GM12878 (cell line): ENCODE results near the gene MLXIPL. TPM values are rescaled to one million over a fixed set of nuclear protein-coding genes. Genes with fewer than 3 reads are reported as not detected.

Experiments used
- ATAC-seq: fragments of 200-7000 bp; cut with Tn5 transposase; 3 replicates; pipeline ENCODE4 v1.9.1; 2020; ENCODE audit warnings: mild to moderate bottlenecking, moderate library complexity
- BruUV-seq: library from RNA; stranded (reverse); fragments of 400-500 nt; replicated peaks from 2 replicates; lab custom pipeline; 2021; lab: Mats Ljungman, UMichigan
- CTCF ChIA-PET: fragments of 300-600 bp; sonication (Branson Sonifier 250); formaldehyde crosslinking; extraction: SDS; loops from one replicate; lab custom pipeline; 2021; ENCODE audit warnings: inconsistent platforms; lab: Yijun Ruan, JAX
- POLR2A ChIA-PET: fragments of 350-600 bp; formaldehyde crosslinking; extraction: SDS; loops from one replicate; lab custom pipeline; 2021; ENCODE audit warnings: inconsistent platforms; lab: Charles Lee
- RAD21 ChIA-PET: fragments of 300-600 bp; sonication (Branson Sonifier 250); formaldehyde crosslinking; loops from one replicate; lab custom pipeline; 2023; ENCODE audit warnings: antibody characterized with exemption; ENCODE audit not compliant: unreplicated experiment; lab: Charles Lee
- SMC1A ChIA-PET: fragments of 300-600 bp; sonication (Branson Sonifier 250); formaldehyde crosslinking; loops from one replicate; lab custom pipeline; 2023; ENCODE audit not compliant: unreplicated experiment, uncharacterized antibody; lab: Charles Lee
- DNase-seq: peaks from one replicate; pipeline ENCODE4 v3.0.0-alpha.2; 2011; ENCODE audit warnings: low read depth, low spot score
- FAIRE-seq: peaks from 3 replicates; lab custom pipeline; 2011; peaks lifted over from hg19 to GRCh38; lab: Jason Lieb, UNC
- H2AFZ ChIP-seq: 2 replicates; pipeline ENCODE4 v1.6.0; 2011; ENCODE audit warnings: low read depth, low read length, control low read depth; ENCODE audit not compliant: control insufficient read depth
- H3K27ac ChIP-seq: 2 replicates; pipeline ENCODE4 v1.5.1; 2011; ENCODE audit warnings: control low read depth; ENCODE audit not compliant: control insufficient read depth, insufficient read depth
- H3K27me3 ChIP-seq, 2 experiments: replicated peaks in 1 of 2; 2 replicates each; pipeline versions ENCODE4 v1.6.0 to v1.6.1; 2011; ENCODE audit warnings: low read length in 1 of 2; ENCODE audit not compliant: control insufficient read depth in 2 of 2, insufficient read depth in 2 of 2
- H3K36me3 ChIP-seq, 2 experiments: 2 replicates each; pipeline ENCODE4 v1.5.1; 2011; ENCODE audit warnings: low read length in 1 of 2; ENCODE audit not compliant: control insufficient read depth in 2 of 2, insufficient read depth in 2 of 2
- H3K4me1 ChIP-seq: 2 replicates; pipeline ENCODE4 v1.6.1; 2011; ENCODE audit warnings: mild to moderate bottlenecking, low read length, moderate library complexity, mixed read lengths; ENCODE audit not compliant: control insufficient read depth, insufficient read depth
- H3K4me2 ChIP-seq: 2 replicates; pipeline ENCODE4 v1.6.0; 2011; ENCODE audit warnings: control low read depth; ENCODE audit not compliant: control insufficient read depth, insufficient read depth
- H3K4me3 ChIP-seq: fragments of 200-600 bp; sonication (generic); 2 replicates; pipeline ENCODE4 v1.5.1; 2016
- H3K79me2 ChIP-seq: 2 replicates; pipeline ENCODE4 v1.6.0; 2011; ENCODE audit warnings: low read length; ENCODE audit not compliant: control insufficient read depth, insufficient read depth
- H3K9ac ChIP-seq: 2 replicates; pipeline ENCODE4 v1.8.0; 2011; ENCODE audit warnings: low read length, control low read depth, mixed read lengths; ENCODE audit not compliant: control insufficient read depth, insufficient read depth
- H3K9me3 ChIP-seq: replicated peaks from 3 replicates; pipeline ENCODE4 v1.5.1; 2011; ENCODE audit warnings: mild to moderate bottlenecking, low read length; ENCODE audit not compliant: control insufficient read depth, insufficient read depth
- H4K20me1 ChIP-seq: 2 replicates; pipeline ENCODE4 v1.6.0; 2011; ENCODE audit not compliant: control insufficient read depth, insufficient read depth
- BCL11A ChIP-seq: IDR thresholded peaks from 2 replicates; pipeline ENCODE4 v1.6.1; 2011; ENCODE audit warnings: low read depth, low read length
- E4F1 ChIP-seq: fragments of 450-650 bp; IDR thresholded peaks from 2 replicates; pipeline ENCODE4 v1.6.1; 2018; ENCODE audit warnings: borderline replicate concordance, mild to moderate bottlenecking; ENCODE audit not compliant: partially characterized antibody
- EED ChIP-seq: sonication (generic); IDR thresholded peaks from 2 replicates; pipeline ENCODE4 v1.6.1; 2016; ENCODE audit warnings: antibody characterized with exemption, low read depth
- ETV6 ChIP-seq, 2 experiments: fragments of 450-650 bp in 1 of 2; IDR thresholded peaks in 1 of 2; conservative IDR thresholded peaks in 1 of 2; 2 replicates each; pipeline ENCODE4 v1.6.1; 2014; ENCODE audit warnings: antibody characterized with exemption in 1 of 2, borderline replicate concordance in 1 of 2, low read depth in 1 of 2, mild to moderate bottlenecking in 1 of 2, moderate library complexity in 1 of 2
- EZH2 ChIP-seq: IDR thresholded peaks from 2 replicates; pipeline ENCODE4 v1.6.1; 2012; ENCODE audit warnings: low read depth, mild to moderate bottlenecking, control low read depth, inconsistent platforms, low read length, borderline replicate concordance; ENCODE audit not compliant: control insufficient read depth
- FOS ChIP-seq: IDR thresholded peaks from 3 replicates; pipeline ENCODE4 v1.6.1; 2011; ENCODE audit warnings: borderline replicate concordance; ENCODE audit not compliant: insufficient read length; ENCODE audit errors: extremely low read depth
- IKZF1 ChIP-seq: fragments of 450-650 bp; conservative IDR thresholded peaks from 2 replicates; pipeline ENCODE4 v1.6.1; 2017; ENCODE audit warnings: antibody characterized with exemption, mild to moderate bottlenecking
- NR2C1 ChIP-seq: fragments of 450-650 bp; IDR thresholded peaks from 2 replicates; pipeline ENCODE4 v1.6.1; 2017; ENCODE audit warnings: antibody characterized with exemption, mild to moderate bottlenecking, moderate library complexity
- PAX8 ChIP-seq: fragments of 450-650 bp; IDR thresholded peaks from 2 replicates; pipeline ENCODE4 v1.6.1; 2017; ENCODE audit warnings: mild to moderate bottlenecking, moderate library complexity
- PML ChIP-seq: IDR thresholded peaks from 2 replicates; pipeline ENCODE4 v1.6.1; 2012; ENCODE audit warnings: low read length, inconsistent platforms
- TCF7 ChIP-seq: IDR thresholded peaks from 2 replicates; pipeline ENCODE4 v1.6.1; 2014; ENCODE audit warnings: antibody characterized with exemption, borderline replicate concordance
- WGBS: methylation state at CpG from one replicate; pipeline ENCODE4 v1.1.6; 2016; ENCODE audit warnings: low lambda C conversion rate; ENCODE audit not compliant: insufficient replicate concordance, insufficient coverage; ENCODE audit errors: missing lambda C conversion rate; 5-methylcytosine and 5-hydroxymethylcytosine counted together
- in situ Hi-C: fragments of 300-500 bp; cut with MboI; formaldehyde crosslinking; loops from 9 replicates; pipeline ENCODE4 v1.14.3; 2018; ENCODE audit warnings: mixed read lengths
- intact Hi-C: fragments of 100-400 bp; cut with micrococcal nuclease; formaldehyde crosslinking; loops from one replicate; pipeline ENCODE4 v1.14.2; 2022; ENCODE audit not compliant: unreplicated experiment
- polyA plus RNA-seq, 11 experiments: library from polyadenylated mRNA; depleted of rRNA in 4 of 11; unstranded in 6 of 11; stranded (reverse) in 5 of 11; fragments of >200 nt; fragmentation: Nextera tagmentation in 4 of 11; fragmentation: Illumina TruSeq in 1 of 11; extraction: Ambion mirVana in 4 of 11; extraction: Trizol in 1 of 11; gene quantifications; 1 replicate in 1 of 11; 2 replicates in 10 of 11; pipeline versions ENCODE4 v1.2.1 to v1.2.3, GENCODE V29; 2011 to 2016; ENCODE audit warnings: inconsistent platforms in 2 of 11, missing spikeins in 2 of 11, low read depth in 1 of 11
- total RNA-seq, 4 experiments: library from RNA; depleted of rRNA in 3 of 4; stranded (reverse); fragments of >200 nt in 3 of 4; fragmentation: Illumina TruSeq in 1 of 4; extraction: Trizol in 1 of 4; gene quantifications; 2 replicates each; pipeline versions ENCODE4 v1.2.1 to v1.2.3, GENCODE V29; 2013 to 2021
- TF ChIP-seq, protein P1 (sequence below): fragments of 450-650 bp; IDR thresholded peaks from 2 replicates; pipeline ENCODE4 v1.6.1; 2018; ENCODE audit warnings: mild to moderate bottlenecking, low read depth, moderate library complexity; ENCODE audit not compliant: partially characterized antibody
- TF ChIP-seq, protein P2 (sequence below): fragments of 150-350 bp; IDR thresholded peaks from 2 replicates; pipeline ENCODE4 v1.6.1; 2016; ENCODE audit warnings: low read depth, low read length

The MLXIPL gene
- total and polyA plus RNA-seq, 10 of the 15 experiments (the other 5 are each of a cell fraction or from before 2014, with no cell fraction given) = 0.21 TPM; not detected in 9

DNA sequence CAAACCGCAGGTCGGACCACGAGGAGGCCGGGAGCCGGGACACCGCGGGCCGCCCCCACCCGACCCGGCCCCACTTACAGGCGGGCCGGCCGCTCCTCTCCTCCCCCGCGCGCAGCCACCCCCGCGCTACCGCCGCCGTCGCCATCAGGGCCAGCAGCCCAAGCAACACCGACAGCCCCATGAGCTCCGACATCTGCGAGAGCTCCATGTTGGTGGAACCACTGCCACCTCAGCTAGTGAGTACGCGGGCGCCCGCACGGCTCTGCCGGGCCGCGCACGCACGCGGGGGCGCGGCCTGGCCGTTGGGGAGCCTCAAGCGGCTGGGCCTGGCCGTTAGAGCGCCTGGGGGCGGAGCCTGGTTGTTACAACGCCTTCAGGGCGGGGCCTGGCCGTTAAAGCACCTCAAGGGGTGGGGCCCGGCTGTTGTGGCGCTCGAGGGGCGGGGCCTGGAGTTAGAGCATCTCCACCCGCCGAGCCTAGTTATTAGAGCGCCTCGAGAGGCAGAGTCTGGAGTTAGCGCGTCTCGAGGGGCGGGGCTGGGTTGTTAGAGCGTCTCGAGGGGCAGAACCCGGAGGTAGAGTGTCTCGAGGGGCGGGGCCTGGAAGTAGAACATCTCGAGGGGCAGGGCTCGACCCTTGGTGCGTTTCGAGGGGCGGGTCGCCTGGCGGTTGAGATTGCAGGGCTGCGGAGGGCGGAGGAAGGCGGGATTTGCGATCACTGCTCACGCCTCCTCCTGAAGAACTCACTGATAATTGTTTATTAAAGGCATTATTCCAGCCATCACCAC, 45.8 kb downstream of the MLXIPL start, which contains the start of gene TBL2:
Gene TBL2, minus strand, starts transcription at position 238 of the 787 bp plus-strand sequence. Its CDS starts 30 bp downstream, at position 208.
- in situ Hi-C loops = no loop called here
- CTCF ChIA-PET = interaction anchor here (0.6 to 1.0 kb wide), 5 partner anchors 9 to 127 kb away, joined by 3 to 5 read pairs (median 3); no protein-coding TSS in a partner anchor
- TF ChIP-seq FOS (no peak), PML (peak; percentile 67; the same call in 1 of the 2 replicates), EED (no peak), IKZF1 (peak; percentile 54; the same call in 1 of the 2 replicates), E4F1 (no peak), BCL11A (no peak), ETV6 (conservative IDR thresholded peaks at IDR 0.05 in 1 of 2, IDR thresholded peaks at IDR 0.05 in 1 of 2; ENCODE audit: borderline replicate concordance in 1 of 2, low read depth in 1 of 2) (no peak), NR2C1 (no peak), TCF7 (no peak), EZH2 (no peak), PAX8 (no peak)
- TF ChIP-seq, protein P1, sequence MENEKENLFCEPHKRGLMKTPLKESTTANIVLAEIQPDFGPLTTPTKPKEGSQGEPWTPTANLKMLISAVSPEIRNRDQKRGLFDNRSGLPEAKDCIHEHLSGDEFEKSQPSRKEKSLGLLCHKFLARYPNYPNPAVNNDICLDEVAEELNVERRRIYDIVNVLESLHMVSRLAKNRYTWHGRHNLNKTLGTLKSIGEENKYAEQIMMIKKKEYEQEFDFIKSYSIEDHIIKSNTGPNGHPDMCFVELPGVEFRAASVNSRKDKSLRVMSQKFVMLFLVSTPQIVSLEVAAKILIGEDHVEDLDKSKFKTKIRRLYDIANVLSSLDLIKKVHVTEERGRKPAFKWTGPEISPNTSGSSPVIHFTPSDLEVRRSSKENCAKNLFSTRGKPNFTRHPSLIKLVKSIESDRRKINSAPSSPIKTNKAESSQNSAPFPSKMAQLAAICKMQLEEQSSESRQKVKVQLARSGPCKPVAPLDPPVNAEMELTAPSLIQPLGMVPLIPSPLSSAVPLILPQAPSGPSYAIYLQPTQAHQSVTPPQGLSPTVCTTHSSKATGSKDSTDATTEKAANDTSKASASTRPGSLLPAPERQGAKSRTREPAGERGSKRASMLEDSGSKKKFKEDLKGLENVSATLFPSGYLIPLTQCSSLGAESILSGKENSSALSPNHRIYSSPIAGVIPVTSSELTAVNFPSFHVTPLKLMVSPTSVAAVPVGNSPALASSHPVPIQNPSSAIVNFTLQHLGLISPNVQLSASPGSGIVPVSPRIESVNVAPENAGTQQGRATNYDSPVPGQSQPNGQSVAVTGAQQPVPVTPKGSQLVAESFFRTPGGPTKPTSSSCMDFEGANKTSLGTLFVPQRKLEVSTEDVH = no peak
- TF ChIP-seq, protein P2, sequence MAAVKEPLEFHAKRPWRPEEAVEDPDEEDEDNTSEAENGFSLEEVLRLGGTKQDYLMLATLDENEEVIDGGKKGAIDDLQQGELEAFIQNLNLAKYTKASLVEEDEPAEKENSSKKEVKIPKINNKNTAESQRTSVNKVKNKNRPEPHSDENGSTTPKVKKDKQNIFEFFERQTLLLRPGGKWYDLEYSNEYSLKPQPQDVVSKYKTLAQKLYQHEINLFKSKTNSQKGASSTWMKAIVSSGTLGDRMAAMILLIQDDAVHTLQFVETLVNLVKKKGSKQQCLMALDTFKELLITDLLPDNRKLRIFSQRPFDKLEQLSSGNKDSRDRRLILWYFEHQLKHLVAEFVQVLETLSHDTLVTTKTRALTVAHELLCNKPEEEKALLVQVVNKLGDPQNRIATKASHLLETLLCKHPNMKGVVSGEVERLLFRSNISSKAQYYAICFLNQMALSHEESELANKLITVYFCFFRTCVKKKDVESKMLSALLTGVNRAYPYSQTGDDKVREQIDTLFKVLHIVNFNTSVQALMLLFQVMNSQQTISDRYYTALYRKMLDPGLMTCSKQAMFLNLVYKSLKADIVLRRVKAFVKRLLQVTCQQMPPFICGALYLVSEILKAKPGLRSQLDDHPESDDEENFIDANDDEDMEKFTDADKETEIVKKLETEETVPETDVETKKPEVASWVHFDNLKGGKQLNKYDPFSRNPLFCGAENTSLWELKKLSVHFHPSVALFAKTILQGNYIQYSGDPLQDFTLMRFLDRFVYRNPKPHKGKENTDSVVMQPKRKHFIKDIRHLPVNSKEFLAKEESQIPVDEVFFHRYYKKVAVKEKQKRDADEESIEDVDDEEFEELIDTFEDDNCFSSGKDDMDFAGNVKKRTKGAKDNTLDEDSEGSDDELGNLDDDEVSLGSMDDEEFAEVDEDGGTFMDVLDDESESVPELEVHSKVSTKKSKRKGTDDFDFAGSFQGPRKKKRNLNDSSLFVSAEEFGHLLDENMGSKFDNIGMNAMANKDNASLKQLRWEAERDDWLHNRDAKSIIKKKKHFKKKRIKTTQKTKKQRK = no peak

More for the DNA sequence above, 45.8 kb downstream of the MLXIPL start, which contains the start of gene TBL2:
- peak within 1 kb of the TSS; percentile 75 for H3K9ac ChIP-seq
- DNase-seq (peak; percentile 87), FAIRE-seq (peak; percentile 88), ATAC-seq (peak; percentile 93)
- no peaks in the 10 kb centered on the region for H4K20me1 ChIP-seq
- ChIA-PET SMC1A (interaction anchor here (0.7 to 1.5 kb wide), 5 partner anchors 9 to 155 kb away, joined by 3 to 4 read pairs (median 3); no protein-coding TSS in a partner anchor), POLR2A (interaction anchor here (0.6 to 5.2 kb wide), 15 partner anchors 12 to 514 kb away, joined by 3 to 30 read pairs (median 6); partner anchors contain the start of genes BAZ1B and BCL7B), RAD21 (interaction anchor here (0.6 to 1.7 kb wide), 11 partner anchors 18 to 277 kb away, joined by 3 to 9 read pairs (median 4); partner anchors contain the start of gene BAZ1B)
- 1% methylated on average over 60 of the region's 75 CpGs for WGBS
- peaks cover 15% of the 10 kb centered on the region for H3K4me1 ChIP-seq
- peak within 1 kb of the TSS; percentile 96 for H2AFZ ChIP-seq
- no peaks in the 10 kb centered on the region; a peak in 3 of 4 replicates for H3K36me3 ChIP-seq
- peak within 1 kb of the TSS; percentile 73 for H3K27ac ChIP-seq
- H3K4me3 ChIP-seq = peak within 1 kb of the TSS; percentile 88
- H3K9me3 ChIP-seq = no peaks in the 10 kb centered on the region
- H3K79me2 ChIP-seq = peaks cover 22% of the 10 kb centered on the region
- intact Hi-C loops = loop anchor here (1.0 to 2.0 kb wide), 3 partner anchors 10 to 56 kb away; partner anchors contain the start of genes BAZ1B and BCL7B
- no peaks in the 10 kb centered on the region for H3K27me3 ChIP-seq
- peak within 1 kb of the TSS; percentile 97 for H3K4me2 ChIP-seq
- BruUV-seq = no TSS peak
